BE2C (cell line): ENCODE data around the gene PROKR1. TPM values are rescaled to one million over a fixed set of nuclear protein-coding genes. Genes with fewer than 3 reads are reported as not detected.
"Not testable (repeated sequence)": the region's sequence is repeated elsewhere in the genome, so short reads cannot be mapped to it uniquely, and the experiment has no call there.

Source experiments
- DNase-seq: peaks from one replicate; pipeline ENCODE4 v3.0.0-alpha.2; 2020
- H3K27me3 ChIP-seq: fragments of 250-450 bp; sonication (Bioruptor Pico); 2 replicates; pipeline ENCODE4 v1.5.1; 2020; ENCODE audit warnings: mild to moderate bottlenecking
- H3K36me3 ChIP-seq: fragments of 250-450 bp; sonication (Bioruptor Pico); 2 replicates; pipeline ENCODE4 v1.5.1; 2020; ENCODE audit warnings: mild to moderate bottlenecking
- H3K4me1 ChIP-seq: fragments of 250-450 bp; sonication (Bioruptor Pico); 2 replicates; pipeline ENCODE4 v1.5.1; 2020
- H3K4me3 ChIP-seq: 2 replicates; pipeline ENCODE4 v1.5.1; 2011; ENCODE audit warnings: low read depth, low read length
- H3K9me3 ChIP-seq: fragments of 250-450 bp; sonication (Bioruptor Pico); 2 replicates; pipeline ENCODE4 v1.5.1; 2020
- polyA plus RNA-seq: library from polyadenylated mRNA; unstranded; fragments of >200 nt; gene quantifications from one replicate; pipeline ENCODE4 v1.2.1, GENCODE V29; 2012; ENCODE audit warnings: low read depth, missing spikeins; ENCODE audit not compliant: insufficient read length, insufficient read depth
- TF ChIP-seq, protein P1 (sequence below): IDR thresholded peaks from 2 replicates; pipeline ENCODE4 v1.5.1; 2012; ENCODE audit warnings: mild to moderate bottlenecking, low read depth, low read length

PROKR1 gene
- polyA plus RNA-seq, result not detected

DNA sequence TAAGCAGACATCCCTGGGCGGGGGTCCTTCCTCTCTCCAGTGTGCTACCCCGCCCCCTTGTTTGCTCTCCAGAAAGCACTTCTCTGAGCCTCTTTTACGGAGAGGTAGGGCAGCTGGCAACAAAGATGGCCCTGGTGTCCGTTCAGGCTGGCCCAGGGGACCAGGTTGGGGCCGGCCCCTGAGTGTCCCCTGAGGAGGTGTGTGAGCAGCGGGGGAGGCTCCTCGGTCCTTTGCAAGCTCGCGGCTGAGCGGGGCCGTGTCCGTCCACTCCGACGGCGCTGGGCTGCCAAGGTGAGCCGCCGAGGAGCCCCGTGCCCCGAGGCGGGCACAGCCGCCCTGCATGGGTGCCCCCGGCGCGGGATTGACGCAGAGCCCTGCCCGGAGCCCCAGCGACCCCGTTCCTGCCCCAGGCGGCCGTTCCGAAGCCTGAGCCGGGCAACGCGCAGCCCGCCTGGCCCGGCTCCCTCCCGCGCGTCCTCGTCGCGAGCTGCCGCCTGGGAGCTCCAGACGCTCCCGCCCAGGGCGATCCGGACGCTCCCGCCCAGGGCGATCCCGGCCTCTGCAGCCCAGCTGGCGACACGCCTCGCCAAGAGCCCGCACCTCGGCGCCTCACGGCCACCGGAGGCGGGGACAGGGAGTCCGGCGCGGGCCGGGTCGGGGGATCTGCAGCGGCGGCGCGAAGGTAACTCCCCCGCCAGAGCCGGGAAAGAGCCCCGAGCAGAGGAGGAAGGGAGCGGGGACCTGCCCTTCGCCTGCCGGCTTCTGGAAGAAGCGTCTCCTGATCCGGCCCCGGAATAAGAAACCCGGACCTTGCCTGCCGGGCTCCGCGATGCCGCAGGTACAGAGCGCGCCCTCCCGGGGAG is at the start of gene PROKR1:
Gene PROKR1, plus strand, starts transcription at position 569 of the 863 bp plus-strand sequence. CDS start 2,243 bp downstream, outside the sequence.
- Histone ChIP-seq H3K4me3 (peak within 1 kb of the TSS; percentile 42), H3K36me3 (no peaks in the 10 kb centered on the region), H3K9me3 (no peaks in the 10 kb centered on the region), H3K4me1 (no peaks in the 10 kb centered on the region), H3K27me3 (peaks cover 13% of the 10 kb centered on the region)
- TF ChIP-seq, protein P1, sequence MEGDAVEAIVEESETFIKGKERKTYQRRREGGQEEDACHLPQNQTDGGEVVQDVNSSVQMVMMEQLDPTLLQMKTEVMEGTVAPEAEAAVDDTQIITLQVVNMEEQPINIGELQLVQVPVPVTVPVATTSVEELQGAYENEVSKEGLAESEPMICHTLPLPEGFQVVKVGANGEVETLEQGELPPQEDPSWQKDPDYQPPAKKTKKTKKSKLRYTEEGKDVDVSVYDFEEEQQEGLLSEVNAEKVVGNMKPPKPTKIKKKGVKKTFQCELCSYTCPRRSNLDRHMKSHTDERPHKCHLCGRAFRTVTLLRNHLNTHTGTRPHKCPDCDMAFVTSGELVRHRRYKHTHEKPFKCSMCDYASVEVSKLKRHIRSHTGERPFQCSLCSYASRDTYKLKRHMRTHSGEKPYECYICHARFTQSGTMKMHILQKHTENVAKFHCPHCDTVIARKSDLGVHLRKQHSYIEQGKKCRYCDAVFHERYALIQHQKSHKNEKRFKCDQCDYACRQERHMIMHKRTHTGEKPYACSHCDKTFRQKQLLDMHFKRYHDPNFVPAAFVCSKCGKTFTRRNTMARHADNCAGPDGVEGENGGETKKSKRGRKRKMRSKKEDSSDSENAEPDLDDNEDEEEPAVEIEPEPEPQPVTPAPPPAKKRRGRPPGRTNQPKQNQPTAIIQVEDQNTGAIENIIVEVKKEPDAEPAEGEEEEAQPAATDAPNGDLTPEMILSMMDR, result no peak
- DNase-seq, result peak; percentile 36

DNA sequence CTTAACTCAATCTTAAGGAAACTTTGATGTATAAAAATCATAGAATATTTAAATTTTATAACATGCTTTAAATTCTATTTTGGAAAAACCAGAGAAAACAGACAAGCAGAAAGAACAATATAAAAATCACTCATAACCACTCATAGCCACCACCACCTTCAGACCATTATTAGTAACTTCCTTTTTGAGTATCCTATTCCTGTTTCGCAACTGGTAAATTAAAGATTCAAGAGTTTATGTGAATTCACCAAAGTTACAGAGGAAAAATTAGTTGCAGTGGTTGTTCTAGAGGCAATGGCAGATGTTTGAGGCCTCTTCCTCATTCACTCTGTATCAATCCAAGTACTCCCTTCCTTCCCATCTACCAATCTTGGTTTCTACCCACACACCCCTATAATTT is 49.3 kb upstream of the PROKR1 start:
- no peak for DNase-seq
- H3K27me3 ChIP-seq, result no peaks in the 10 kb centered on the region
- H3K4me3 ChIP-seq, result no peak overlapping the region
- no peaks in the 10 kb centered on the region for H3K4me1 ChIP-seq
- no peaks in the 10 kb centered on the region for H3K9me3 ChIP-seq
- TF ChIP-seq, protein P1, result no peak
- no peaks in the 10 kb centered on the region for H3K36me3 ChIP-seq

DNA sequence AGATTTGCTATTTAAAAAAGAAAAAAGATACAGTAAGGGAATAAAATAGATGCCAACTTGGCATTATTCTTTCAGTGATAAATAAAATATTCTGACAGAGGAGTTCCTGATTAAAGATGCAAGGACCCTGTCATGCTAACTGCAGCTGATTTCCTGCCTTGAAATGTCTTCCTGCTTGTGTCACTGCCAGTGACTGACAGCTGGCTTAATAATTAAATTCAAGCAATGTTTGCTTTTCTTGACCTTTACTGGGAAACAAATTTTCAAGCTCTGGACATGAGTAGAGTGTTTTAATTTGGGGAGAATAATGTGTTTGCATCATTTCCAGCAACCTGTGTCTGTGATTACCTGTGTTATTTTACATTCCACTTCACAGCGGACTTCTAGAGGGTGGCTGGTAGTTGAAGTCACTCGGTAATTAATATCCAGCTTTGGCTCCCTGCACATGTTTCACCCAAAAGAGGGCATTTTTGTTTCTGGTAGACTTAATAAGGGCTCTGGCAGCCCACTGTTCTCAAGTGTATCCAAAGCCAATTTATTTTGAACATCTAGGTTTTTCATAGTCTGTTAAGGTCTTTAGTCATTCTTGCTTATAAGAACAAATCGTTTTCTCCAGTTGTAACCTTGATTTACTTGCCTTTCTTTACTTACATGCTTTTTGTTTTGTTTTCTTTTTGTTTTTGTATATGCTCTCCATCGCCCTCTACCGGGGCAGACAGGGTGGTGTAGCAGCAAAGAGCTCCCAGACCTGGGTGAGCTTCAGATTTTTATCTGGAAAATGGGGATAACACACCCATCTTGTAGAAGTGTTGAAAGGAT is 48.5 kb upstream of the PROKR1 start:
- H3K36me3 ChIP-seq, result no peaks in the 10 kb centered on the region
- no peaks in the 10 kb centered on the region for H3K4me1 ChIP-seq
- TF ChIP-seq, protein P1, result peak; percentile 72
- H3K9me3 ChIP-seq, result no peaks in the 10 kb centered on the region
- no peak overlapping the region for H3K4me3 ChIP-seq
- no peaks in the 10 kb centered on the region for H3K27me3 ChIP-seq
- peak; percentile 19 for DNase-seq

GRCh38 chr2:68595493-68595785 is 47.9 kb upstream of the PROKR1 start:
- H3K9me3 ChIP-seq, H3K27me3 ChIP-seq: not testable (repeated sequence)

DNA sequence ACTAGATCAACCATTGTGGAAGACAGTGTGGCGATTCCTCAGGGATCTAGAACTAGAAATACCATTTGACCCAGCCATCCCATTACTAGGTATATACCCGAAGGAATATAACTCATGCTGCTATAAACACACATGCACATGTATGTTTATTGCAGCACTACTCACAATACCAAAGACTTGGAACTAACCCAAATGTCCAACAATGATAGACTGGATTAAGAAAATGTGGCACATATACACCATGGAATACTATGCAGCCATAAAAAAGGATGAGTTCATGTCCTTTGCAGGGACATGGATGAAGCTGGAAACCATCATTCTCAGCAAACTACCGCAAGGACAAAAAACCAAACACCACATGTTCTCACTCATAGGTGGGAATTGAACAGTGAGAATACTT is 42.9 kb upstream of the PROKR1 start:
- not testable (repeated sequence) for H3K9me3 ChIP-seq, H3K27me3 ChIP-seq, H3K4me1 ChIP-seq, DNase-seq, H3K36me3 ChIP-seq, H3K4me3 ChIP-seq

More at GRCh38 chr2:68595493-68595785, 47.9 kb upstream of the PROKR1 start:
- not testable (repeated sequence) for H3K36me3 ChIP-seq, DNase-seq, H3K4me3 ChIP-seq, H3K4me1 ChIP-seq

- no peak for DNase-seq
- no peaks in the 10 kb centered on the region for H3K27me3 ChIP-seq
- H3K9me3 ChIP-seq, result no peaks in the 10 kb centered on the region
- H3K4me3 ChIP-seq, result no peak overlapping the region
- TF ChIP-seq, protein P1, result no peak
- H3K4me1 ChIP-seq, result no peaks in the 10 kb centered on the region
- H3K36me3 ChIP-seq, result no peaks in the 10 kb centered on the region
These were observed 40.3 kb upstream of the PROKR1 start for GRCh38 chr2:68603059-68603458.

DNA sequence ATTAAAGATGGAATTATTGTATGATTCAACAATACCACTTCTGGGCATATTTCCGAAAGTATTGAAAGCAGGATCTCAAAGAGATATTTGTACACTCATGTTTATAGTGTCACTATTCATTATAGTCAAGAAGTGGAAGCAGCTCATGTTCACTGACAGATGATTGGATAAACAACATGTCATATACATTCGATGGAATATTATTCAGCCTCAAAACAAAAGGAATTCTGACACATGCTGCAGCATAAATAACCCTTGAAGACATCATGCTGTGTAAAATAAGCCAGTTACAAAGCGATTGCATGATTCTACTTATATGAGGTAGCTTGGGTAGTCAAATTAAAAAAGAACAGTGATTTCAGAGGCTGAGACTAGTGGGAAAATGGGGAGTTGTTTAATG is 39.3 kb upstream of the PROKR1 start:
- Histone ChIP-seq H3K4me3 (no peak overlapping the region), H3K4me1 (no peaks in the 10 kb centered on the region), H3K36me3 (no peaks in the 10 kb centered on the region), H3K9me3 (no peaks in the 10 kb centered on the region), H3K27me3 (no peaks in the 10 kb centered on the region)
- DNase-seq, result no peak
- TF ChIP-seq, protein P1, result no peak
